WTC11 (cell line): ENCODE results near the gene RDH11. TPM values are rescaled to one million over a fixed set of nuclear protein-coding genes. Genes with fewer than 3 reads are reported as not detected.
A peak's percentile ranks its signal among the peaks of the same experiment; 100 is the strongest.

Source experiments
- IRF2 ChIP-seq: sonication (generic); formaldehyde crosslinking; IDR thresholded peaks from 2 replicates; pipeline ENCODE4 v1.8.0; 2022; ENCODE audit warnings: low read depth, missing genetic modification reagents, borderline replicate concordance
- MYBL2 ChIP-seq: sonication (generic); formaldehyde crosslinking; IDR thresholded peaks from 2 replicates; pipeline ENCODE4 v1.8.1; 2023; ENCODE audit warnings: mild to moderate bottlenecking, moderate library complexity, missing genetic modification reagents
- SP1 ChIP-seq: sonication (generic); formaldehyde crosslinking; conservative IDR thresholded peaks from 2 replicates; pipeline ENCODE4 v1.8.1; 2022; ENCODE audit warnings: missing genetic modification reagents
- TCF7 ChIP-seq: sonication (generic); formaldehyde crosslinking; IDR thresholded peaks from 2 replicates; pipeline ENCODE4 v1.8.0; 2022; ENCODE audit warnings: mild to moderate bottlenecking, low read depth, missing genetic modification reagents, moderate library complexity
- ZNF263 ChIP-seq: sonication (generic); formaldehyde crosslinking; IDR thresholded peaks from 2 replicates; pipeline ENCODE4 v1.8.1; 2022; ENCODE audit warnings: low read depth, mild to moderate bottlenecking, moderate library complexity, missing genetic modification reagents
- ZNF671 ChIP-seq: fragments of 250-450 bp; sonication (Bioruptor Pico); IDR thresholded peaks from 2 replicates; pipeline ENCODE4 v1.8.0; 2021; ENCODE audit warnings: mild to moderate bottlenecking
- total RNA-seq: library from RNA; stranded (reverse); gene quantifications from 3 replicates; pipeline ENCODE4 v1.2.3, GENCODE V29; 2021
- TF ChIP-seq, protein P1 (sequence below): sonication (generic); formaldehyde crosslinking; IDR thresholded peaks from 2 replicates; pipeline ENCODE4 v1.8.1; 2023; ENCODE audit warnings: mild to moderate bottlenecking, missing genetic modification reagents
- TF ChIP-seq, protein P2 (sequence below): sonication (generic); formaldehyde crosslinking; IDR thresholded peaks from 2 replicates; pipeline ENCODE4 v1.8.0; 2023; ENCODE audit warnings: missing genetic modification reagents, mild to moderate bottlenecking, borderline replicate concordance
- TF ChIP-seq, protein P3 (sequence below): sonication (generic); formaldehyde crosslinking; IDR thresholded peaks from 2 replicates; pipeline ENCODE4 v1.8.1; 2023; ENCODE audit warnings: mild to moderate bottlenecking, missing genetic modification reagents
- TF ChIP-seq, protein P4 (sequence below): fragments of 250-450 bp; sonication (Bioruptor Pico); IDR thresholded peaks from 2 replicates; pipeline ENCODE4 v1.9.0; 2021; ENCODE audit warnings: mild to moderate bottlenecking
- TF ChIP-seq, protein P5 (sequence below): sonication (generic); formaldehyde crosslinking; IDR thresholded peaks from 2 replicates; pipeline ENCODE4 v1.8.1; 2023; ENCODE audit warnings: mild to moderate bottlenecking, moderate library complexity, missing genetic modification reagents
- TF ChIP-seq, protein P6 (sequence below): fragments of 250-450 bp; sonication (Bioruptor Pico); IDR thresholded peaks from 2 replicates; pipeline ENCODE4 v1.9.0; 2021; ENCODE audit warnings: mild to moderate bottlenecking, borderline replicate concordance

The RDH11 gene
- total RNA-seq, 1 experiment from 2014 or later: 103 TPM

DNA sequence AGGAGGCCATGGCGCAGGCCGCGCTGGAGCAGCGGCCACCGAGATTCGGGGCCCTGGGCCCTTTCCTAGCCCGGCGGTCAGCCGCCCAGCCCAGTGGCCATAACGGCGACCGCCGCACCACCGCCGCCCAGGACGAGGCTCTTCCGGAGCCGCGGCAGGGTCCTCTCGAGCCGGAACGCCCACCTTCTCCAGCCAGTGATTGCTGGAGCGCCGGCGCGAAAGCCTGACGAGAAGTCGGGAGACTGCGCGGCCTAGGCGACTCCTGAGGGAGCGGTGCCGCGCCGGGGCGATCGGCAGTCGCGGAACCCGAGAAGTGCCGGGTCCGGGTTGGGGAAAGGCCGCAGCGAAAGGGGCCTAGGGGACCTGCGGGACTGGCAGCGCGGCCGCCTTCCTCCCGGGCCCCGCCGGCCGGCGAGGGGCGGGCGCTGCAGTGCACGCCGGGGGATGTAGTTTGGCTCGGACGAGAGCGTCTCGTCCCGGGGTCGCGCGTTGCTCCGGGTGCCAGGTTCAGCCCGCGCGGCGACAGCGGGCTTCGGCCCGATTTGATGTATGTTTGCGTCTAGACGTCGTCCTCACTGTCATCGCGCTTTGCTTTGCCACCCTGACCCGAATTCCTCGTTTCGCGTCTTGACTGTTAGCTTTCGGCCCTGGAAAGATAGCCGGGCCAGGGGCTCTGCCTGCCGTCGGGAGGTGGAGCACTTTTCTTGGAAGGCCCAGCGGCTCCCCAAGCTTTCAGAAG, 20.9 kb downstream of the RDH11 start, which contains the start of gene VTI1B (continued):
- TF ChIP-seq, protein P1, sequence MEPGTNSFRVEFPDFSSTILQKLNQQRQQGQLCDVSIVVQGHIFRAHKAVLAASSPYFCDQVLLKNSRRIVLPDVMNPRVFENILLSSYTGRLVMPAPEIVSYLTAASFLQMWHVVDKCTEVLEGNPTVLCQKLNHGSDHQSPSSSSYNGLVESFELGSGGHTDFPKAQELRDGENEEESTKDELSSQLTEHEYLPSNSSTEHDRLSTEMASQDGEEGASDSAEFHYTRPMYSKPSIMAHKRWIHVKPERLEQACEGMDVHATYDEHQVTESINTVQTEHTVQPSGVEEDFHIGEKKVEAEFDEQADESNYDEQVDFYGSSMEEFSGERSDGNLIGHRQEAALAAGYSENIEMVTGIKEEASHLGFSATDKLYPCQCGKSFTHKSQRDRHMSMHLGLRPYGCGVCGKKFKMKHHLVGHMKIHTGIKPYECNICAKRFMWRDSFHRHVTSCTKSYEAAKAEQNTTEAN: 0 out of 2 replicates have a peak, but pooled peaks have one; percentile 27
- peak; percentile 71; the same call in 1 of the 2 replicates for TF ChIP-seq ZNF671 (CRISPR knock-in tag)
- TF ChIP-seq, protein P2, sequence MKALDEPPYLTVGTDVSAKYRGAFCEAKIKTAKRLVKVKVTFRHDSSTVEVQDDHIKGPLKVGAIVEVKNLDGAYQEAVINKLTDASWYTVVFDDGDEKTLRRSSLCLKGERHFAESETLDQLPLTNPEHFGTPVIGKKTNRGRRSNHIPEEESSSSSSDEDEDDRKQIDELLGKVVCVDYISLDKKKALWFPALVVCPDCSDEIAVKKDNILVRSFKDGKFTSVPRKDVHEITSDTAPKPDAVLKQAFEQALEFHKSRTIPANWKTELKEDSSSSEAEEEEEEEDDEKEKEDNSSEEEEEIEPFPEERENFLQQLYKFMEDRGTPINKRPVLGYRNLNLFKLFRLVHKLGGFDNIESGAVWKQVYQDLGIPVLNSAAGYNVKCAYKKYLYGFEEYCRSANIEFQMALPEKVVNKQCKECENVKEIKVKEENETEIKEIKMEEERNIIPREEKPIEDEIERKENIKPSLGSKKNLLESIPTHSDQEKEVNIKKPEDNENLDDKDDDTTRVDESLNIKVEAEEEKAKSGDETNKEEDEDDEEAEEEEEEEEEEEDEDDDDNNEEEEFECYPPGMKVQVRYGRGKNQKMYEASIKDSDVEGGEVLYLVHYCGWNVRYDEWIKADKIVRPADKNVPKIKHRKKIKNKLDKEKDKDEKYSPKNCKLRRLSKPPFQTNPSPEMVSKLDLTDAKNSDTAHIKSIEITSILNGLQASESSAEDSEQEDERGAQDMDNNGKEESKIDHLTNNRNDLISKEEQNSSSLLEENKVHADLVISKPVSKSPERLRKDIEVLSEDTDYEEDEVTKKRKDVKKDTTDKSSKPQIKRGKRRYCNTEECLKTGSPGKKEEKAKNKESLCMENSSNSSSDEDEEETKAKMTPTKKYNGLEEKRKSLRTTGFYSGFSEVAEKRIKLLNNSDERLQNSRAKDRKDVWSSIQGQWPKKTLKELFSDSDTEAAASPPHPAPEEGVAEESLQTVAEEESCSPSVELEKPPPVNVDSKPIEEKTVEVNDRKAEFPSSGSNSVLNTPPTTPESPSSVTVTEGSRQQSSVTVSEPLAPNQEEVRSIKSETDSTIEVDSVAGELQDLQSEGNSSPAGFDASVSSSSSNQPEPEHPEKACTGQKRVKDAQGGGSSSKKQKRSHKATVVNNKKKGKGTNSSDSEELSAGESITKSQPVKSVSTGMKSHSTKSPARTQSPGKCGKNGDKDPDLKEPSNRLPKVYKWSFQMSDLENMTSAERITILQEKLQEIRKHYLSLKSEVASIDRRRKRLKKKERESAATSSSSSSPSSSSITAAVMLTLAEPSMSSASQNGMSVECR: peak; percentile 6; the same call in 1 of the 2 replicates
- TF ChIP-seq TCF7 (CRISPR knock-in tag): no peak
- TF ChIP-seq, protein P3, sequence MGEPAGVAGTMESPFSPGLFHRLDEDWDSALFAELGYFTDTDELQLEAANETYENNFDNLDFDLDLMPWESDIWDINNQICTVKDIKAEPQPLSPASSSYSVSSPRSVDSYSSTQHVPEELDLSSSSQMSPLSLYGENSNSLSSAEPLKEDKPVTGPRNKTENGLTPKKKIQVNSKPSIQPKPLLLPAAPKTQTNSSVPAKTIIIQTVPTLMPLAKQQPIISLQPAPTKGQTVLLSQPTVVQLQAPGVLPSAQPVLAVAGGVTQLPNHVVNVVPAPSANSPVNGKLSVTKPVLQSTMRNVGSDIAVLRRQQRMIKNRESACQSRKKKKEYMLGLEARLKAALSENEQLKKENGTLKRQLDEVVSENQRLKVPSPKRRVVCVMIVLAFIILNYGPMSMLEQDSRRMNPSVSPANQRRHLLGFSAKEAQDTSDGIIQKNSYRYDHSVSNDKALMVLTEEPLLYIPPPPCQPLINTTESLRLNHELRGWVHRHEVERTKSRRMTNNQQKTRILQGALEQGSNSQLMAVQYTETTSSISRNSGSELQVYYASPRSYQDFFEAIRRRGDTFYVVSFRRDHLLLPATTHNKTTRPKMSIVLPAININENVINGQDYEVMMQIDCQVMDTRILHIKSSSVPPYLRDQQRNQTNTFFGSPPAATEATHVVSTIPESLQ (CRISPR knock-in tag): peak; percentile 64; the same call in 1 of the 2 replicates
- TF ChIP-seq, protein P4, sequence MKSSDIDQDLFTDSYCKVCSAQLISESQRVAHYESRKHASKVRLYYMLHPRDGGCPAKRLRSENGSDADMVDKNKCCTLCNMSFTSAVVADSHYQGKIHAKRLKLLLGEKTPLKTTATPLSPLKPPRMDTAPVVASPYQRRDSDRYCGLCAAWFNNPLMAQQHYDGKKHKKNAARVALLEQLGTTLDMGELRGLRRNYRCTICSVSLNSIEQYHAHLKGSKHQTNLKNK (CRISPR knock-in tag): no peak; the same call in 1 of the 2 replicates
- no peak for TF ChIP-seq ZNF263 (CRISPR knock-in tag)
- 0 out of 2 replicates have a peak, but pooled peaks have one; percentile 40 for TF ChIP-seq IRF2 (CRISPR knock-in tag)
- no peak; the same call in 1 of the 2 replicates for TF ChIP-seq MYBL2 (CRISPR knock-in tag)
- peak; percentile 90 for TF ChIP-seq SP1
- TF ChIP-seq, protein P5, sequence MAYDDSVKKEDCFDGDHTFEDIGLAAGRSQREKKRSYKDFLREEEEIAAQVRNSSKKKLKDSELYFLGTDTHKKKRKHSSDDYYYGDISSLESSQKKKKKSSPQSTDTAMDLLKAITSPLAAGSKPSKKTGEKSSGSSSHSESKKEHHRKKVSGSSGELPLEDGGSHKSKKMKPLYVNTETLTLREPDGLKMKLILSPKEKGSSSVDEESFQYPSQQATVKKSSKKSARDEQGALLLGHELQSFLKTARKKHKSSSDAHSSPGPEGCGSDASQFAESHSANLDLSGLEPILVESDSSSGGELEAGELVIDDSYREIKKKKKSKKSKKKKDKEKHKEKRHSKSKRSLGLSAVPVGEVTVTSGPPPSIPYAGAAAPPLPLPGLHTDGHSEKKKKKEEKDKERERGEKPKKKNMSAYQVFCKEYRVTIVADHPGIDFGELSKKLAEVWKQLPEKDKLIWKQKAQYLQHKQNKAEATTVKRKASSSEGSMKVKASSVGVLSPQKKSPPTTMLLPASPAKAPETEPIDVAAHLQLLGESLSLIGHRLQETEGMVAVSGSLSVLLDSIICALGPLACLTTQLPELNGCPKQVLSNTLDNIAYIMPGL (CRISPR knock-in tag): peak; percentile 90
- TF ChIP-seq, protein P6, sequence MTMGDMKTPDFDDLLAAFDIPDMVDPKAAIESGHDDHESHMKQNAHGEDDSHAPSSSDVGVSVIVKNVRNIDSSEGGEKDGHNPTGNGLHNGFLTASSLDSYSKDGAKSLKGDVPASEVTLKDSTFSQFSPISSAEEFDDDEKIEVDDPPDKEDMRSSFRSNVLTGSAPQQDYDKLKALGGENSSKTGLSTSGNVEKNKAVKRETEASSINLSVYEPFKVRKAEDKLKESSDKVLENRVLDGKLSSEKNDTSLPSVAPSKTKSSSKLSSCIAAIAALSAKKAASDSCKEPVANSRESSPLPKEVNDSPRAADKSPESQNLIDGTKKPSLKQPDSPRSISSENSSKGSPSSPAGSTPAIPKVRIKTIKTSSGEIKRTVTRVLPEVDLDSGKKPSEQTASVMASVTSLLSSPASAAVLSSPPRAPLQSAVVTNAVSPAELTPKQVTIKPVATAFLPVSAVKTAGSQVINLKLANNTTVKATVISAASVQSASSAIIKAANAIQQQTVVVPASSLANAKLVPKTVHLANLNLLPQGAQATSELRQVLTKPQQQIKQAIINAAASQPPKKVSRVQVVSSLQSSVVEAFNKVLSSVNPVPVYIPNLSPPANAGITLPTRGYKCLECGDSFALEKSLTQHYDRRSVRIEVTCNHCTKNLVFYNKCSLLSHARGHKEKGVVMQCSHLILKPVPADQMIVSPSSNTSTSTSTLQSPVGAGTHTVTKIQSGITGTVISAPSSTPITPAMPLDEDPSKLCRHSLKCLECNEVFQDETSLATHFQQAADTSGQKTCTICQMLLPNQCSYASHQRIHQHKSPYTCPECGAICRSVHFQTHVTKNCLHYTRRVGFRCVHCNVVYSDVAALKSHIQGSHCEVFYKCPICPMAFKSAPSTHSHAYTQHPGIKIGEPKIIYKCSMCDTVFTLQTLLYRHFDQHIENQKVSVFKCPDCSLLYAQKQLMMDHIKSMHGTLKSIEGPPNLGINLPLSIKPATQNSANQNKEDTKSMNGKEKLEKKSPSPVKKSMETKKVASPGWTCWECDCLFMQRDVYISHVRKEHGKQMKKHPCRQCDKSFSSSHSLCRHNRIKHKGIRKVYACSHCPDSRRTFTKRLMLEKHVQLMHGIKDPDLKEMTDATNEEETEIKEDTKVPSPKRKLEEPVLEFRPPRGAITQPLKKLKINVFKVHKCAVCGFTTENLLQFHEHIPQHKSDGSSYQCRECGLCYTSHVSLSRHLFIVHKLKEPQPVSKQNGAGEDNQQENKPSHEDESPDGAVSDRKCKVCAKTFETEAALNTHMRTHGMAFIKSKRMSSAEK (CRISPR knock-in tag): peak; percentile 77; the same call in 1 of the 2 replicates
